PFSK-1 (cell line): Measurements from ENCODE around the gene E2F4.
A peak's percentile ranks its signal among the peaks of the same experiment; 100 is the strongest.

Experiments used
- FOXP2 ChIP-seq: optimal IDR thresholded peaks from 2 replicates; pipeline ENCODE3; 2011; ENCODE audit warnings: borderline replicate concordance, control low read depth, inconsistent platforms; ENCODE audit not compliant: insufficient read depth; ENCODE audit errors: extremely low read length, extremely low read depth
- POLR2AphosphoS5 ChIP-seq: IDR thresholded peaks from 2 replicates; pipeline ENCODE4 v1.6.1; 2012; ENCODE audit warnings: low read depth, mild to moderate bottlenecking, control low read depth, low read length, moderate library complexity
- REST ChIP-seq, 2 experiments: IDR thresholded peaks; 2 replicates each; pipeline versions ENCODE4 v1.6.1 to v1.8.0; 2011 to 2012; ENCODE audit warnings: low read depth in 2 of 2, low read length in 2 of 2, control low read depth in 1 of 2, inconsistent platforms in 1 of 2, mild to moderate bottlenecking in 1 of 2, moderate library complexity in 1 of 2; ENCODE audit not compliant: insufficient read depth in 1 of 2
- SIN3A ChIP-seq: IDR thresholded peaks from 2 replicates; pipeline ENCODE4 v1.6.1; 2012; ENCODE audit warnings: mild to moderate bottlenecking, low read length, moderate library complexity, borderline replicate concordance; ENCODE audit not compliant: insufficient read depth
- TAF1 ChIP-seq: IDR thresholded peaks from 2 replicates; pipeline ENCODE4 v1.6.1; 2012; ENCODE audit warnings: low read length, control low read depth, borderline replicate concordance; ENCODE audit not compliant: insufficient read depth

Gene E2F4

GRCh38 chr16:67226295-67226803 is 34.4 kb downstream of the E2F4 start:
- TF ChIP-seq POLR2AphosphoS5 (no peak), REST (IDR thresholded peaks at IDR 0.05; ENCODE audit: insufficient read depth in 1 of 2, low read depth in 2 of 2, low read length in 2 of 2) (no peak), TAF1 (no peak), FOXP2 (no peak), SIN3A (no peak)

GRCh38 chr16:67226804-67227566 is 35.0 kb downstream of the E2F4 start, which contains the start of gene TMEM208:
Gene TMEM208 (plus strand): TSS chr16:67227130. CDS start chr16:67227219, 89 bp downstream.
- TF ChIP-seq TAF1: peak; percentile 43; the same call in 1 of the 2 replicates
- peak; percentile 70 for TF ChIP-seq POLR2AphosphoS5
- peak; percentile 62 for TF ChIP-seq FOXP2
- TF ChIP-seq REST (IDR thresholded peaks at IDR 0.05; ENCODE audit: insufficient read depth in 1 of 2, low read depth in 2 of 2, low read length in 2 of 2): 0 out of 4 replicates have a peak, but pooled peaks of 1 of the 2 experiments have one; percentile 20
- 0 out of 2 replicates have a peak, but pooled peaks have one; percentile 29 for TF ChIP-seq SIN3A

- no peak for TF ChIP-seq FOXP2
- TF ChIP-seq POLR2AphosphoS5: no peak
- no peak for TF ChIP-seq REST (IDR thresholded peaks at IDR 0.05; ENCODE audit: insufficient read depth in 1 of 2, low read depth in 2 of 2, low read length in 2 of 2)
- TF ChIP-seq TAF1: no peak
- no peak for TF ChIP-seq SIN3A
Observed at GRCh38 chr16:67227567-67227921, 35.6 kb downstream of the E2F4 start.

- TF ChIP-seq POLR2AphosphoS5: no peak
- TF ChIP-seq TAF1: no peak
- TF ChIP-seq FOXP2: no peak
- TF ChIP-seq REST (IDR thresholded peaks at IDR 0.05; ENCODE audit: insufficient read depth in 1 of 2, low read depth in 2 of 2, low read length in 2 of 2): no peak
- no peak for TF ChIP-seq SIN3A
Observed at GRCh38 chr16:67228034-67228785, 36.3 kb downstream of the E2F4 start.
